Pancreas (tissue), 10 donors: ENCODE measurements around the gene OPRL1. TPM values are rescaled to one million over a fixed set of nuclear protein-coding genes. Genes with fewer than 3 reads are reported as not detected.
A peak's percentile ranks its signal among the peaks of the same experiment; 100 is the strongest.

Source experiments
- ATAC-seq, 4 donors: fragments of 200-7000 bp; cut with Tn5 transposase; one replicate each; pipeline versions ENCODE4 v1.8.0 to v1.9.1; 2020; ENCODE audit warnings: mild to moderate bottlenecking in 4 of 4, moderate library complexity in 4 of 4
- DNase-seq, 6 donors: peaks; one replicate each; pipeline ENCODE4 v3.0.0-alpha.2; 2020
- FAIRE-seq: peaks from 2 replicates; lab custom pipeline; 2012; peaks lifted over from hg19 to GRCh38; lab: Jason Lieb, UNC
- H3K27ac ChIP-seq, 4 donors: fragments of 200-600 bp; sonication (generic); 1 replicate in 3 of 4; 2 replicates in 1 of 4; pipeline versions ENCODE4 v1.5.0 to v1.8.0; 2020
- H3K27me3 ChIP-seq, 4 donors: fragments of 200-600 bp; one replicate each; pipeline ENCODE4 v1.8.0; 2021
- H3K36me3 ChIP-seq, 3 donors: fragments of 200-600 bp; sonication (generic) in 1 of 3; one replicate each; pipeline versions ENCODE4 v1.5.0 to v1.8.0; 2020 to 2021
- H3K4me1 ChIP-seq, 3 donors: fragments of 200-600 bp; one replicate each; pipeline ENCODE4 v1.8.0; 2021
- H3K4me3 ChIP-seq, 4 donors: fragments of 200-600 bp; sonication (generic) in 2 of 4; one replicate each; pipeline versions ENCODE4 v1.5.0 to v1.8.0; 2020 to 2021
- H3K9me3 ChIP-seq, 4 donors: fragments of 200-600 bp; one replicate each; pipeline ENCODE4 v1.8.0; 2021
- CTCF ChIP-seq, 4 donors: fragments of 200-600 bp; sonication (generic) in 3 of 4; IDR thresholded peaks; one replicate each; pipeline versions ENCODE4 v1.5.0 to v1.8.0; 2021; ENCODE audit warnings: antibody characterized with exemption in 4 of 4
- WGBS, 2 donors: extraction: QIAGEN DNeasy Blood & Tissue Kit; methylation state at CpG; one replicate each; pipeline ENCODE4 v1.1.7; 2013; 5-methylcytosine and 5-hydroxymethylcytosine counted together
- intact Hi-C, 3 donors: fragments of 100-400 bp; cut with DNase I; formaldehyde crosslinking; loops; one replicate each; pipeline versions ENCODE4 v1.11.1 to v1.14.2; 2022
- polyA plus RNA-seq, 2 donors: library from polyadenylated mRNA; stranded (reverse); fragments of 200-250 nt; gene quantifications; one replicate each; pipeline ENCODE4 v1.2.3, GENCODE V29; 2013
- total RNA-seq, 6 donors: library from RNA; stranded (reverse); fragmentation: NEBNext Ultra II Directional in 4 of 6; extraction: Animal tissue kit (Norgen Biotek cat#: 25700) in 4 of 6; gene quantifications; one replicate each; pipeline versions ENCODE4 v1.2.1 to v1.2.4, GENCODE V29; 2021 to 2023
- donor health status: healthy with polysubstance abuse.
- donor health status: DM: no; HTN: no; CAD: no; lungs with moderate emphysema.
- donor health status: DM: no; HTN: no; CAD: no.
- donor health status: control.
- donor health status: control.
- donor health status: Bipolar disorder and iron deficiency.
- donor health status: DM: yes; HTN: yes; CAD: no.
- donor health status: DM: no; HTN: no; CAD: no.
- donor health status: DM: no; HTN: no; CAD: no.
- donor health status: DM: yes; HTN: yes; CAD: no.

OPRL1 gene
- total and polyA plus RNA-seq, 8 donors = 0.25 to 2.2 (median 0.91) TPM

- no peak for ATAC-seq
- no peaks in the 10 kb centered on the region for H3K27me3 ChIP-seq
- H3K36me3 ChIP-seq = peaks cover 0 to 10% (median 0%) of the 10 kb centered on the region in 3 donors
- FAIRE-seq = no peak
- DNase-seq = peak in 2 of 6 donors; percentile 38 to 66
- H3K9me3 ChIP-seq = no peaks in the 10 kb centered on the region
- no peak for TF ChIP-seq CTCF (IDR thresholded peaks at IDR 0.05)
- intact Hi-C loops = loop anchor here in 1 of 3 donors (10.0 kb wide), 1 partner anchor 88 kb away; no protein-coding TSS in a partner anchor
- H3K4me3 ChIP-seq = no peak overlapping the region
- H3K27ac ChIP-seq = no peak overlapping the region
- peaks cover 0 to 5% (median 0%) of the 10 kb centered on the region in 3 donors for H3K4me1 ChIP-seq
- 61 to 66% methylated on average over 3 of the region's 3 CpGs for WGBS, 2 donors
Observed at GRCh38 chr20:64037199-64037497, 42.7 kb upstream of the OPRL1 start.

DNA sequence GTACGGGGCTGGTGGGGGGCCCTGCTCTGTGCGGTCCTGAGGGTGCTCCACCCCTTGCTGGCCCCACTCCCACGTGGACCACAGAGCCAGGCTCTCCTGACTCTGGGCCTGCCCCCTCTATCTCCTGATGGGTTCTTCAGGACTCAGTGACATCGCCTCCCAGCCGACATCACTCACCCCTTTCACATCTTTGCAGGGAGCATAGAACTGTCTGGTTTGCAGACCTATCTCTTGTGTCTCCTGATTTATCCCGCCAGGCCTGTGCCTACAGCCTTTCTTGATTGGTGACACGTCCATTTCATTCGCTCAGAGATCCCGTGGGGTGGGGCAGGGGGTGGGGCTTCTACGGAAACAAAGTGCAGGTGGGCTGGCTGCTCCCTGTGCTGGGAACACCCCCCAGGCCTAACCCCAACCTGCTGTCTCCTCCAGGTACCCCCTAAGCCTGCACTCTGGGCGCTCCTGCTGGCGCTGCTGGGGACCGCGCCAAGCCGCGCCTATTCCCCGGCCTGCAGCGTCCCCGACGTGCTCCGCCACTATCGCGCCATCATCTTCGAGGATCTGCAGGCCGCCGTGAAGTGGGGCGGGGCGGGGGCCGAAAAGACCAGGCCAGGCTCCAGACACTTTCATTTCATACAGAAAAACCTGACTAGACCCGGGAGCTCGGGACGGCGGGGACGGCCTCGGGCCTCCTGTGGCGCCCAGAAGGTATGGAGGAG, 42.2 kb upstream of the OPRL1 start:
- intact Hi-C loops = loop anchor here in 1 of 3 donors (10.0 kb wide), 1 partner anchor 87 kb away; no protein-coding TSS in a partner anchor
- TF ChIP-seq CTCF (IDR thresholded peaks at IDR 0.05) = no peak
- H3K4me3 ChIP-seq = peak overlapping the region in 1 of 4 donors; percentile 65
- WGBS, 2 donors = 11 to 15% methylated on average over 29 to 36 of the region's 36 CpGs
- H3K9me3 ChIP-seq = no peaks in the 10 kb centered on the region
- peaks cover 0 to 5% (median 0%) of the 10 kb centered on the region in 3 donors for H3K36me3 ChIP-seq
- H3K27ac ChIP-seq = no peak overlapping the region
- no peak for FAIRE-seq
- peak in 2 of 6 donors; percentile 29 to 52 for DNase-seq
- H3K4me1 ChIP-seq = peaks cover 0 to 5% (median 0%) of the 10 kb centered on the region in 3 donors
- no peaks in the 10 kb centered on the region for H3K27me3 ChIP-seq
- no peak for ATAC-seq

DNA sequence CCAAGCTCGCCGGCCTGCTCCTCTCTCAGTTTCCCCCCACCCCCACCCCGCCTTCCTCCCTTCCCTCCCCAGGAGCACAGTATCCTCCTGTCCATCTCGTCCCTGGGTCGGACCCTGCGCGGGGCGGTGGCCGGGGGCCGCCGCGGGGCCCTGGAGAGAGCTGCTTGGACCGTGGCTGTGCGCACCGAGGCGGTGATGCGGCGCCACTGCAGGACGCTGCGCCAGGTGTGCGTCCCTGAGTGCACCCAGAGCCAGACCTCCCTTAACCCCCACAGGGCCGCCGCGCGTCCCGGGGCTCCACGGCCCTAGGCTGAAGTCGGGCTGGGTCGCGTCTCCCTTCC, 41.7 kb upstream of the OPRL1 start:
- peak; percentile 17 to 56 (median 22) for ATAC-seq
- no peak for FAIRE-seq
- H3K9me3 ChIP-seq = no peaks in the 10 kb centered on the region
- 2 to 3% methylated on average over 17 to 30 of the region's 30 CpGs for WGBS, 2 donors
- intact Hi-C loops = loop anchor here in 1 of 3 donors (10.0 kb wide), 1 partner anchor 87 kb away; no protein-coding TSS in a partner anchor
- no peak for TF ChIP-seq CTCF (IDR thresholded peaks at IDR 0.05)
- H3K27me3 ChIP-seq = no peaks in the 10 kb centered on the region
- peaks cover 0 to 2% (median 0%) of the 10 kb centered on the region in 3 donors for H3K36me3 ChIP-seq
- peak overlapping the region; percentile 48 to 70 (median 60) for H3K27ac ChIP-seq
- DNase-seq = peak in 2 of 6 donors; percentile 47 to 84
- H3K4me1 ChIP-seq = peaks cover 0 to 5% (median 0%) of the 10 kb centered on the region in 3 donors
- peak overlapping the region; percentile 6 to 65 (median 39) for H3K4me3 ChIP-seq

GRCh38 chr20:64038565-64039292, 41.2 kb upstream of the OPRL1 start:
- H3K4me3 ChIP-seq = peak overlapping the region; percentile 6 to 65 (median 39)
- ATAC-seq (peak; percentile 90 to 94 (median 92)), FAIRE-seq (no peak), DNase-seq (peak; percentile 68 to 93 (median 84))
- WGBS, 2 donors = 1% methylated on average over 67 to 91 of the region's 91 CpGs
- peak; percentile 42 to 62 (median 48) for TF ChIP-seq CTCF (IDR thresholded peaks at IDR 0.05)
- H3K27ac ChIP-seq = peak overlapping the region; percentile 48 to 70 (median 60)
- H3K4me1 ChIP-seq = peaks cover 0 to 5% (median 0%) of the 10 kb centered on the region in 3 donors
- H3K36me3 ChIP-seq = no peaks in the 10 kb centered on the region
- no peaks in the 10 kb centered on the region for H3K9me3 ChIP-seq
- intact Hi-C loops = loop anchor here in 1 of 3 donors (10.0 kb wide), 1 partner anchor 86 kb away; no protein-coding TSS in a partner anchor
- no peaks in the 10 kb centered on the region for H3K27me3 ChIP-seq
